Large intestine (tissue), 3 donors: ENCODE measurements around the gene SMIM3. TPM values are rescaled to one million over a fixed set of nuclear protein-coding genes. Genes with fewer than 3 reads are reported as not detected.

ENCODE experiments used
- DNase-seq, 2 donors: peaks; one replicate each; pipeline versions ENCODE4 v3.0.0 to v3.0.0-alpha.2; 2013
- H3K27ac ChIP-seq: one replicate; pipeline ENCODE4 v1.5.1; 2013; ENCODE audit warnings: low read length
- H3K27me3 ChIP-seq: 2 replicates; pipeline ENCODE4 v1.6.1; 2013; ENCODE audit warnings: low read length; ENCODE audit not compliant: control insufficient read depth, insufficient read depth
- H3K36me3 ChIP-seq: 2 replicates; pipeline ENCODE4 v1.6.1; 2013; ENCODE audit warnings: low read length; ENCODE audit not compliant: control insufficient read depth, insufficient read depth
- H3K4me1 ChIP-seq: one replicate; pipeline ENCODE4 v1.6.1; 2013; ENCODE audit warnings: low read length; ENCODE audit not compliant: control insufficient read depth, insufficient read depth
- H3K4me3 ChIP-seq: one replicate; pipeline ENCODE4 v1.5.1; 2013; ENCODE audit warnings: low read length
- H3K9me3 ChIP-seq: one replicate; pipeline ENCODE4 v1.6.1; 2013; ENCODE audit warnings: mild to moderate bottlenecking, low read depth, low read length, moderate library complexity; ENCODE audit not compliant: control insufficient read depth
- WGBS: methylation state at CpG from one replicate; pipeline ENCODE4 v1.1.5; 2013; ENCODE audit warnings: low lambda C conversion rate; ENCODE audit not compliant: insufficient coverage; 5-methylcytosine and 5-hydroxymethylcytosine counted together
- polyA plus RNA-seq: library from polyadenylated mRNA; unstranded; fragments of 120-200 nt; gene quantifications from one replicate; pipeline ENCODE4 v1.2.1, GENCODE V29; 2013

The SMIM3 gene
- polyA plus RNA-seq, 1 donor = 13.9 TPM

DNA sequence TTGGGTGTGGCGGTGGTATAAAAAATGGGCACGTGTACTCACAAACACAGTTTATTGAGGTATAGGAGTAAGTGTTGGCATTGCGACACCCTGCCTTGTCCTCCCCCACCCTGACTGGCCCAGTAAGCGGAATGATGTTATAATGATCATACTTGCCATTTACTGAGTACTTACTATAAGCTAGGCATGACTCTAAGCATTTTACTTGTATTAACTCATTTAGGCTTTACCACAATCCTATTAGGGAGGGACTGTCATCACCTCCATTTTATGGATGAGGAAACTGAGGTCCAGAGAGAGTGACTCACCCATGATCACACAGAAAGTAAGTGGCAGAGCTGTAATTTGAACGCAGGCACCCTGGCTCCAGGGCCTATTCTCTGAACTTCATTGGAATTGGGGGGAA lies 2.3 kb downstream of the SMIM3 start:
- H3K27ac ChIP-seq = no peak overlapping the region
- no peak overlapping the region for H3K4me3 ChIP-seq
- H3K36me3 ChIP-seq = no peaks in the 10 kb centered on the region
- peak; percentile 41 to 65 for DNase-seq
- WGBS = no CpG with 5 or more reads among the region's 5 CpGs
- no peaks in the 10 kb centered on the region for H3K27me3 ChIP-seq
- H3K4me1 ChIP-seq = peaks cover 51% of the 10 kb centered on the region
- no peaks in the 10 kb centered on the region for H3K9me3 ChIP-seq

DNA sequence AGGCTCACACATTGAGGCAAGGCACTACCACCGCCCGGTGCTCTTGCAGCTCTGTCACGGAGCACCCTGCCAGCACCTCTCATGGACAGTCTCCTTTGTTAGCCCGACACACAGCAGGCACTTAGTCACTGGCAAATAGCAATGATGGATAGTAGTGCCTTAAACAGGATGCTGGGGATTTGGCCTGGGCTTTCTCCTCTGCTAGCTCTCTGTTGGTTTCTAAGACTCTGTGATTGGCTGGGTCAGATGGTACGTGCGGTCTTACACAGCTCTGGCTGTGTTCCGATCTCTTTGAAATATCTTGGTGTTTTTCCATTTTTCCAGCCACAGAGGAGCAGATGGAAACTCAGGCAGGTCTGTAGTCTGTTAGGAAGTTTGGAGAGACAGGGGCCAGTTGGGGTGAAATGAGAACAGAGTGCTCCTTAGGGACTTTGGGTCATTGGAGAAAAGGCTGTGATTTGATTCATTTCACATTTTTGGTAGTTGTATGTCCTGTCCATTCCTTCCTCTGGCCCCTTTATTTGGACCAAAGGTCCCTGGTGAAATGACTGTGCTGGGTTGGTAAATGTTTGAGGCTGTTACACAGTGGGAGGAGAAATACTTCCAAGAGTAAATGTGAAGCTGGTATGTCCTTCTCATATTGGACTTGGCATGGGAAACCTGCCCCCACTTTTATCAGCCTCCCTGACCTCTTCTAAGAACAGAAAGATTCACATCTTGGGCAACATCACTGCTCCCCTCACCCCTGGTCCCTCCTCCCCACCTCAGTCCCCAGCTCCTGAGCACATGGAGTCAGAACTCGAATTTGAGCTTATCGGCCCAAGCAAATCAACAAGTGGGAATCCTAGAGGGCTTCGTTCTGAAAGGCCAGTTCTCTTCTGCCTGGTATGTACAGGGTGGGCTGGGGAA lies 3.4 kb downstream of the SMIM3 start:
- Histone ChIP-seq H3K4me1 (peaks cover 55% of the 10 kb centered on the region), H3K27me3 (no peaks in the 10 kb centered on the region), H3K4me3 (no peak overlapping the region), H3K36me3 (no peaks in the 10 kb centered on the region), H3K9me3 (no peaks in the 10 kb centered on the region), H3K27ac (peak overlapping the region; percentile 79)
- no CpG with 5 or more reads among the region's 10 CpGs for WGBS
- peak in 1 of 2 donors; percentile 13 for DNase-seq

DNA sequence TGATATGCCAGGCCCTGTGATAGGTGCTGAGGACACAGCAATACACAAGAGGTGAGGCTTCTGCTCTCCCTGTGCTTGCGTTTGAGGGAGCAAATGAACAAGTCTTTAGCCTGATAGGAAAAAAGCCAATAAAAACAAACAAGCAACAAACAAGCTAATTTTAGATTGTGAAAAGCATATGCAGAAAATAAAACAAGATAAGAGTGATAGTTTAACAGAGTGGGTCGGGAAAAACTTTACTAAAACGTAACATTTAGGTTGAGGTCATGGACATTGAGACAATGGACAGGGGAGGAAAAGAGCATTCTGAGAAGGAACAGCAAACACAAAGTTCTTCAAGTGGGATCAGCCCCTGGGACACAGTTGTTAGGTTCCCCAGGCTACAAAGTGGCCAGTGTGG lies 4.3 kb downstream of the SMIM3 start:
- Histone ChIP-seq H3K4me3 (no peak overlapping the region), H3K36me3 (no peaks in the 10 kb centered on the region), H3K4me1 (peaks cover 54% of the 10 kb centered on the region), H3K27me3 (no peaks in the 10 kb centered on the region), H3K9me3 (no peaks in the 10 kb centered on the region), H3K27ac (peak overlapping the region; percentile 79)
- no peak for DNase-seq
- WGBS = 12% methylated on average over 2 of the region's 3 CpGs

DNA sequence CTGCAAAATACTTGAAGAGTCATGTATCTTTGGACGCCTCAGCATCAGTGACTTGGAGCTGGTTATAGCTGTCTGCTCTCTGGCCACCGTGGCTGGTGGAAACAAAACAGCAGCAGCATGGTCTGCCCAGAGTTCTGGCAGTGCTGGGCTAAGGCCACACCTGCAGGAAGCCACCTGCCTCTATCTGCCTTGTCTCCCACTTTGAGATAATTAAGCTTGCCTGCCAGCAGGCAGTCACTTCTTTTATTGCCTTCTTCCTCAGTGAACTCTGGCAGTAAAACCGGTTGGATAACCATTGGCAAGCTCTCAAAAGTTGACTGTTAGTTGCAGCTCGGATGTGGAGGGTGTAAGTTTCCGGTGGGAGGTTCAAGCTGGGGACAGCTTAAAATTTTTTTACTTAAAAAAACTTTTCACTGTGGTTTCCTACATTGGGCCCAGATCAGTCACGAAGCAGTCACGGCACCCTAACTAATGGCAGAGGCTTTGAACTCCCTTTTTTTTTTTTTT lies 4.9 kb downstream of the SMIM3 start:
- WGBS = 0% methylated on average over 1 of the region's 7 CpGs
- no peak overlapping the region for H3K4me3 ChIP-seq
- no peaks in the 10 kb centered on the region for H3K27me3 ChIP-seq
- DNase-seq = peak; percentile 90 to 96
- no peaks in the 10 kb centered on the region for H3K9me3 ChIP-seq
- H3K36me3 ChIP-seq = no peaks in the 10 kb centered on the region
- H3K4me1 ChIP-seq = peaks cover 52% of the 10 kb centered on the region
- H3K27ac ChIP-seq = peak overlapping the region; percentile 79

GRCh38 chr5:150785950-150786349 lies 7.4 kb downstream of the SMIM3 start:
- Histone ChIP-seq H3K4me1 (peaks cover 36% of the 10 kb centered on the region), H3K27ac (no peak overlapping the region), H3K36me3 (no peaks in the 10 kb centered on the region), H3K9me3 (no peaks in the 10 kb centered on the region), H3K4me3 (no peak overlapping the region), H3K27me3 (no peaks in the 10 kb centered on the region)
- DNase-seq = no peak
- WGBS = no CpG with 5 or more reads among the region's 1 CpG

DNA sequence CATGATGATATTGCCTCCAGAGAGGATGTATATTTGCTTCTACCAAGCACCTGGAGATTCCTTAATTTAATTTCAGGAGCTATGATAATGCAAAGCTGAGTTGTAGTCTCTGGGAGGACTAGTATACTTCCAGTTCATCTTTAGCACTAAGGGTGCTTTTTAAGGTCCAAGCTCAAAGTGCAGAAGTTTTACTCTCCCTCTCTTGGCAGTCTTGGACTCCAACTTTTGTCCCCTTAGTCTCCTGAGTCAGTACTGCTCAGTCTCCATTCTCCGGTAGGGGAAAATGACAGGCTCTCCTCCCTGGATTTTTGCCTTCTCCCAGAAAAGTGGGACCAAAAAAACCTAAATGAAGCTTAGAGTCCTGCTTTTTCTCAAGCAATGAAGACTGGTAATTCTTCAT lies 8.3 kb downstream of the SMIM3 start:
- Histone ChIP-seq H3K36me3 (no peaks in the 10 kb centered on the region), H3K27me3 (no peaks in the 10 kb centered on the region), H3K4me1 (peaks cover 27% of the 10 kb centered on the region), H3K9me3 (no peaks in the 10 kb centered on the region), H3K4me3 (no peak overlapping the region), H3K27ac (no peak overlapping the region)
- DNase-seq = peak in 1 of 2 donors; percentile 64
- no CpG with 5 or more reads among the region's 1 CpG for WGBS

DNA sequence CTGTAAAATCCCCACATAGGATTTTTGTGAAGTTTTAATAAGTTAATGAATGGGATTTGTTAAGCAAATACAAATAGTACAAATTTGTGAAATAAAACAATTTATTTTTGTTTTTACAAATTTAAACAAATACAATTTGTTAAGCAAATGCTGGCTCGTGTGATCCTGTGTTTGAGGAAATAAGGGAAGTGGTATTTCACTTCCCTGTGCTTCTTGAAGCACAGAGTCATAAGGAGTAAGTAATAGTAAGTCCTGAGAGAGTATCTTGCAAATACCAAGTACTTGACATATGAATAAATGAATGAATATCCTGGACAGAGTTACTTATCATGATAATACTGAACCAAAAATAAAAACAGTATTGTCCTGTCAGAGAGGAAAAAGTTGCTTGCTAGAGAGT lies 9.1 kb downstream of the SMIM3 start:
- H3K27ac ChIP-seq = no peak overlapping the region
- H3K36me3 ChIP-seq = no peaks in the 10 kb centered on the region
- peaks cover 19% of the 10 kb centered on the region for H3K4me1 ChIP-seq
- no peak for DNase-seq
- 57% methylated on average over 1 of the region's 1 CpG for WGBS
- no peaks in the 10 kb centered on the region for H3K27me3 ChIP-seq
- H3K9me3 ChIP-seq = no peaks in the 10 kb centered on the region
- H3K4me3 ChIP-seq = no peak overlapping the region

DNA sequence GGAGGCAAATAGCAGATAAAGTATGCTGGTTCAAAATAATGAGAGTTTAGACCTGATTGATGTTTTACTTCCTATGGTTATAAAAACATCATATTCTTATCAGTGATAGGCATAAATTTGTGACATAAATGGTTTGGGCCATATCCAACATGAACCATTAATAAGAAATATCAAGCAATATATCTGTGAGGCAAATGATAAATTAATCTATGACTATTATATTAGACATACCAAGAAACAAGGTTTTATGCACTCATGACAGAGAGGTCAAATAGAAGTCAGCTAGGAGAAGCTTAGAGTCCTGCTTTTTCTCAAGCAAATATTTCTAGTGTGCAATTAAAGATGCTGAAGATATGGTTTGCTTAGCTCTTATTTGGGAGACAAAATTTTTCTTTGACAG lies 10.4 kb downstream of the SMIM3 start:
- Histone ChIP-seq H3K36me3 (no peaks in the 10 kb centered on the region), H3K27ac (no peak overlapping the region), H3K4me1 (peaks cover 10% of the 10 kb centered on the region), H3K9me3 (no peaks in the 10 kb centered on the region), H3K4me3 (no peak overlapping the region), H3K27me3 (no peaks in the 10 kb centered on the region)
- DNase-seq = no peak

GRCh38 chr5:150789450-150789849 lies 10.9 kb downstream of the SMIM3 start:
- Histone ChIP-seq H3K4me3 (no peak overlapping the region), H3K9me3 (no peaks in the 10 kb centered on the region), H3K4me1 (peaks cover 6% of the 10 kb centered on the region), H3K27me3 (no peaks in the 10 kb centered on the region), H3K27ac (no peak overlapping the region), H3K36me3 (no peaks in the 10 kb centered on the region)
- no peak for DNase-seq
- WGBS = no CpG with 5 or more reads among the region's 6 CpGs

GRCh38 chr5:150789943-150790611 lies 11.5 kb downstream of the SMIM3 start:
- no peak overlapping the region for H3K4me3 ChIP-seq
- no CpG with 5 or more reads among the region's 7 CpGs for WGBS
- H3K27me3 ChIP-seq = no peaks in the 10 kb centered on the region
- H3K27ac ChIP-seq = no peak overlapping the region
- DNase-seq = peak; percentile 10 to 22
- peaks cover 6% of the 10 kb centered on the region for H3K4me1 ChIP-seq
- H3K36me3 ChIP-seq = no peaks in the 10 kb centered on the region
- no peaks in the 10 kb centered on the region for H3K9me3 ChIP-seq
